HepG2 (cell line): Measurements from ENCODE around the gene SLC26A2. TPM values are rescaled to one million over a fixed set of nuclear protein-coding genes. Genes with fewer than 3 reads are reported as not detected.

ENCODE experiments used
- ATAC-seq: fragments of 200-7000 bp; cut with Tn5 transposase; 3 replicates; pipeline ENCODE4 v1.9.1; 2020; ENCODE audit warnings: mild to moderate bottlenecking, moderate library complexity
- BruUV-seq: library from RNA; stranded (reverse); fragments of 400-500 nt; replicated peaks from 2 replicates; lab custom pipeline; 2021; lab: Mats Ljungman, UMichigan
- CTCF ChIA-PET: fragments of 300-600 bp; formaldehyde crosslinking; extraction: SDS; loops from one replicate; lab custom pipeline; 2021; ENCODE audit warnings: low total read pairs, inconsistent platforms, low intra/inter-chr PET ratio; lab: Yijun Ruan, JAX
- POLR2A ChIA-PET: fragments of 350-600 bp; sonication (Branson Sonifier 250); formaldehyde crosslinking; loops from one replicate; lab custom pipeline; 2020; ENCODE audit warnings: antibody characterized with exemption, inconsistent platforms; lab: Yijun Ruan, JAX
- DNase-seq: peaks from one replicate; pipeline ENCODE4 v3.0.0-alpha.2; 2015; ENCODE audit warnings: low spot score
- FAIRE-seq: peaks from 3 replicates; lab custom pipeline; 2011; peaks lifted over from hg19 to GRCh38; lab: Jason Lieb, UNC
- H2AFZ ChIP-seq: one replicate; pipeline ENCODE4 v1.6.1; 2011; ENCODE audit warnings: low read length, inconsistent platforms
- H3K27ac ChIP-seq: fragments of 300-600 bp; 3 replicates; pipeline ENCODE4 v1.8.0; 2011; ENCODE audit warnings: mixed run types, mild to moderate bottlenecking, mixed read lengths, low read length, inconsistent platforms; ENCODE audit not compliant: insufficient read depth; ENCODE audit errors: extremely low read length
- H3K27me3 ChIP-seq, 2 experiments: fragments of 200-600 bp in 1 of 2; 2 replicates in 1 of 2; 3 replicates in 1 of 2; pipeline versions ENCODE4 v1.6.0 to v1.8.0; 2011; ENCODE audit warnings: low read length in 2 of 2, mild to moderate bottlenecking in 2 of 2, moderate library complexity in 2 of 2, inconsistent platforms in 1 of 2; ENCODE audit not compliant: insufficient read depth in 2 of 2, control insufficient read depth in 1 of 2
- H3K36me3 ChIP-seq, 2 experiments: fragments of 200-600 bp in 1 of 2; replicated peaks in 1 of 2; 2 replicates in 1 of 2; 3 replicates in 1 of 2; pipeline versions ENCODE4 v1.5.1 to v1.8.0; 2011; ENCODE audit warnings: low read length in 2 of 2, inconsistent platforms in 1 of 2; ENCODE audit not compliant: insufficient read depth in 2 of 2, control insufficient read depth in 1 of 2
- H3K4me1 ChIP-seq: 2 replicates; pipeline ENCODE4 v1.5.1; 2012; ENCODE audit warnings: low read length, inconsistent platforms; ENCODE audit not compliant: insufficient read depth
- H3K4me2 ChIP-seq: 2 replicates; pipeline ENCODE4 v1.6.0; 2011; ENCODE audit warnings: low read depth, low read length, inconsistent platforms
- H3K4me3 ChIP-seq, 3 experiments: fragments of 200-600 bp in 1 of 3; sonication (generic), shearing (Covaris generic) in 1 of 3; replicated peaks in 1 of 3; 2 replicates each; pipeline ENCODE4 v1.5.1; 2011 to 2016; ENCODE audit warnings: low read length in 3 of 3, inconsistent platforms in 2 of 3, low read depth in 2 of 3, mild to moderate bottlenecking in 2 of 3, control low read depth in 1 of 3, mixed read lengths in 1 of 3; ENCODE audit not compliant: insufficient read depth in 1 of 3
- H3K79me2 ChIP-seq: one replicate; pipeline ENCODE4 v1.6.1; 2011; ENCODE audit warnings: low read length, inconsistent platforms; ENCODE audit not compliant: insufficient read depth
- H3K9ac ChIP-seq: 2 replicates; pipeline ENCODE4 v1.6.0; 2011; ENCODE audit warnings: mild to moderate bottlenecking, low read depth, low read length, inconsistent platforms; ENCODE audit not compliant: insufficient read depth
- H3K9me3 ChIP-seq: 2 replicates; pipeline ENCODE4 v1.5.1; 2012; ENCODE audit warnings: mild to moderate bottlenecking, low read length
- H4K20me1 ChIP-seq: 2 replicates; pipeline ENCODE4 v1.6.0; 2011; ENCODE audit warnings: inconsistent platforms, mild to moderate bottlenecking, low read length, moderate library complexity; ENCODE audit not compliant: insufficient read depth
- MIER3 ChIP-seq: IDR thresholded peaks from 2 replicates; pipeline ENCODE4 v1.6.1; 2016; ENCODE audit warnings: missing compliant biosample characterization, borderline replicate concordance
- MIXL1 ChIP-seq: IDR thresholded peaks from 2 replicates; pipeline ENCODE4 v1.6.1; 2016
- MTA3 ChIP-seq: sonication (generic); formaldehyde crosslinking; IDR thresholded peaks from 2 replicates; pipeline ENCODE4 v1.4.0; 2020; ENCODE audit warnings: missing genetic modification reagents
- MXI1 ChIP-seq: IDR thresholded peaks from 3 replicates; pipeline ENCODE4 v1.6.1; 2012; ENCODE audit warnings: low read depth, low read length, inconsistent platforms, borderline replicate concordance
- RBM39 ChIP-seq: fragments of 200-400 bp; formaldehyde crosslinking; IDR thresholded peaks from one replicate; pipeline ENCODE4 v1.6.1; 2018; ENCODE audit warnings: antibody characterized with exemption, mild to moderate bottlenecking, low read depth, low read length; ENCODE audit not compliant: poor library complexity, severe bottlenecking
- ZFP37 ChIP-seq: sonication (generic); formaldehyde crosslinking; IDR thresholded peaks from 2 replicates; pipeline ENCODE4 v1.4.0; 2020; ENCODE audit warnings: missing genetic modification reagents, borderline replicate concordance
- ZFX ChIP-seq: sonication (generic); formaldehyde crosslinking; IDR thresholded peaks from 2 replicates; pipeline ENCODE4 v1.4.0; 2020; ENCODE audit warnings: mild to moderate bottlenecking, low read depth, missing genetic modification reagents, moderate library complexity
- ZNF543 ChIP-seq: sonication (generic); formaldehyde crosslinking; IDR thresholded peaks from 2 replicates; pipeline ENCODE4 v1.4.0; 2020; ENCODE audit warnings: mild to moderate bottlenecking, missing genetic modification reagents
- ZNF709 ChIP-seq: sonication (generic); formaldehyde crosslinking; IDR thresholded peaks from 2 replicates; pipeline ENCODE4 v1.5.0; 2020; ENCODE audit warnings: mild to moderate bottlenecking, missing genetic modification reagents
- ZNF781 ChIP-seq: sonication (generic); formaldehyde crosslinking; IDR thresholded peaks from 2 replicates; pipeline ENCODE4 v1.5.1; 2020; ENCODE audit warnings: borderline replicate concordance, mild to moderate bottlenecking, missing genetic modification reagents; ENCODE audit errors: not compliant biosample characterization
- ZSCAN22 ChIP-seq: sonication (generic); formaldehyde crosslinking; IDR thresholded peaks from 2 replicates; pipeline ENCODE4 v1.4.0; 2020; ENCODE audit warnings: mild to moderate bottlenecking, missing genetic modification reagents
- WGBS: methylation state at CpG from one replicate; pipeline ENCODE4 v1.1.6; 2017; ENCODE audit warnings: low lambda C conversion rate; 5-methylcytosine and 5-hydroxymethylcytosine counted together
- in situ Hi-C: cut with HindIII; loops from 2 replicates; pipeline ENCODE4 v1.10.0; 2017; ENCODE audit warnings: low pct_unique_long_range_greater_than_20kb; ENCODE audit not compliant: extremely low pct_ligation_motif_present
- intact Hi-C: fragments of 100-400 bp; cut with micrococcal nuclease; formaldehyde crosslinking; loops from one replicate; pipeline ENCODE4 v1.10.0; 2022; ENCODE audit not compliant: unreplicated experiment
- polyA plus RNA-seq, 8 experiments: library from polyadenylated mRNA; depleted of rRNA in 3 of 8; stranded (reverse) in 7 of 8; unstranded in 1 of 8; fragments of >200 nt; fragmentation: Illumina TruSeq in 4 of 8; extraction: Trizol in 4 of 8; gene quantifications; 2 replicates each; pipeline versions ENCODE4 v1.2.1 to v1.2.3, GENCODE V29; 2011 to 2016; ENCODE audit warnings: low read depth in 4 of 8, missing spikeins in 1 of 8, mixed read lengths in 1 of 8; ENCODE audit not compliant: insufficient read depth in 1 of 8
- total RNA-seq, 5 experiments: library from RNA; depleted of rRNA; stranded (reverse); fragments of >200 nt; fragmentation: Illumina TruSeq; extraction: Trizol; gene quantifications; 2 replicates each; pipeline ENCODE4 v1.2.3, GENCODE V29; 2016; ENCODE audit warnings: low read depth in 1 of 5
- TF ChIP-seq, protein P1 (sequence below): fragments of 450-650 bp; IDR thresholded peaks from 2 replicates; pipeline ENCODE4 v1.6.1; 2017
- TF ChIP-seq, protein P2 (sequence below): sonication (generic); formaldehyde crosslinking; IDR thresholded peaks from 2 replicates; pipeline ENCODE4 v1.4.0; 2020; ENCODE audit warnings: missing genetic modification reagents
- TF ChIP-seq, protein P3 (sequence below): sonication (generic); formaldehyde crosslinking; IDR thresholded peaks from 2 replicates; pipeline ENCODE4 v1.5.1; 2020; ENCODE audit warnings: missing genetic modification reagents, mild to moderate bottlenecking, borderline replicate concordance
- TF ChIP-seq, protein P4 (sequence below): sonication (generic); formaldehyde crosslinking; IDR thresholded peaks from 2 replicates; pipeline ENCODE4 v1.5.1; 2020; ENCODE audit warnings: missing genetic modification reagents, mild to moderate bottlenecking, borderline replicate concordance
- TF ChIP-seq, protein P5 (sequence below): sonication (generic); formaldehyde crosslinking; IDR thresholded peaks from 2 replicates; pipeline ENCODE4 v1.4.0; 2020; ENCODE audit warnings: missing genetic modification reagents
- TF ChIP-seq, protein P6 (sequence below): sonication (generic); formaldehyde crosslinking; IDR thresholded peaks from 2 replicates; pipeline ENCODE4 v1.8.1; 2023; ENCODE audit warnings: mild to moderate bottlenecking, moderate library complexity, missing genetic modification reagents

Gene SLC26A2
- total and polyA plus RNA-seq, 2 of the 13 experiments (the other 11 are each of a cell fraction or from before 2014, with no cell fraction given), result 2.2 to 7.9 TPM

DNA sequence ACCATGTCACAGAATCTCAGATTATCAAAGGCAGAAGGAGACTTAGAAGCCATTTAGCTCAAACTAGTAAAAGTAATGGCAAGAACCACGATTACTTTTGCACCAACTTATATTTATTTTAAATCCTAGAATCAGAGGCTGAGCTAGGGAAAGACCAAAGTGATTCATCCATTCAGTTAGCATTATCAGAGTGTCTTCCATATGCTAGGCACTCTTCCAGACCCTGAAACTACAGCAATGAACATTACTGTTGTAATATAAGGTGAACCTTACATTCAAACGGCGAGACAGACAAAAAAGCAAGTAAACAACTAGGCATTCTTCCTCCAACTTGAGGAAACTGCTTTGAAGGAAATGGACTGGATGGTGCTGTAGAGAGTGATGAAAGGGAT, 23.9 kb upstream of the SLC26A2 start (continued):
- no peak for TF ChIP-seq ZNF781
- TF ChIP-seq, protein P1, sequence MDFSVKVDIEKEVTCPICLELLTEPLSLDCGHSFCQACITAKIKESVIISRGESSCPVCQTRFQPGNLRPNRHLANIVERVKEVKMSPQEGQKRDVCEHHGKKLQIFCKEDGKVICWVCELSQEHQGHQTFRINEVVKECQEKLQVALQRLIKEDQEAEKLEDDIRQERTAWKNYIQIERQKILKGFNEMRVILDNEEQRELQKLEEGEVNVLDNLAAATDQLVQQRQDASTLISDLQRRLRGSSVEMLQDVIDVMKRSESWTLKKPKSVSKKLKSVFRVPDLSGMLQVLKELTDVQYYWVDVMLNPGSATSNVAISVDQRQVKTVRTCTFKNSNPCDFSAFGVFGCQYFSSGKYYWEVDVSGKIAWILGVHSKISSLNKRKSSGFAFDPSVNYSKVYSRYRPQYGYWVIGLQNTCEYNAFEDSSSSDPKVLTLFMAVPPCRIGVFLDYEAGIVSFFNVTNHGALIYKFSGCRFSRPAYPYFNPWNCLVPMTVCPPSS, result no peak
- no peak for TF ChIP-seq RBM39
- TF ChIP-seq MTA3 (CRISPR knock-in tag), result no peak
- TF ChIP-seq ZSCAN22, result no peak
- no peak for TF ChIP-seq ZNF709 (CRISPR knock-in tag)
- TF ChIP-seq, protein P2, sequence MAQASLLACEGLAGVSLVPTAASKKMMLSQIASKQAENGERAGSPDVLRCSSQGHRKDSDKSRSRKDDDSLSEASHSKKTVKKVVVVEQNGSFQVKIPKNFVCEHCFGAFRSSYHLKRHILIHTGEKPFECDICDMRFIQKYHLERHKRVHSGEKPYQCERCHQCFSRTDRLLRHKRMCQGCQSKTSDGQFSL (CRISPR knock-in tag), result no peak
- no peak for TF ChIP-seq MXI1
- no peak for TF ChIP-seq ZNF543 (CRISPR knock-in tag)
- TF ChIP-seq MIXL1 (CRISPR knock-in tag), result no peak
- TF ChIP-seq, protein P3, sequence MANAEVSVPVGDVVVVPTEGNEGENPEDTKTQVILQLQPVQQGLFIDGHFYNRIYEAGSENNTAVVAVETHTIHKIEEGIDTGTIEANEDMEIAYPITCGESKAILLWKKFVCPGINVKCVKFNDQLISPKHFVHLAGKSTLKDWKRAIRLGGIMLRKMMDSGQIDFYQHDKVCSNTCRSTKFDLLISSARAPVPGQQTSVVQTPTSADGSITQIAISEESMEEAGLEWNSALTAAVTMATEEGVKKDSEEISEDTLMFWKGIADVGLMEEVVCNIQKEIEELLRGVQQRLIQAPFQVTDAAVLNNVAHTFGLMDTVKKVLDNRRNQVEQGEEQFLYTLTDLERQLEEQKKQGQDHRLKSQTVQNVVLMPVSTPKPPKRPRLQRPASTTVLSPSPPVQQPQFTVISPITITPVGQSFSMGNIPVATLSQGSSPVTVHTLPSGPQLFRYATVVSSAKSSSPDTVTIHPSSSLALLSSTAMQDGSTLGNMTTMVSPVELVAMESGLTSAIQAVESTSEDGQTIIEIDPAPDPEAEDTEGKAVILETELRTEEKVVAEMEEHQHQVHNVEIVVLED (CRISPR knock-in tag), result no peak

DNA sequence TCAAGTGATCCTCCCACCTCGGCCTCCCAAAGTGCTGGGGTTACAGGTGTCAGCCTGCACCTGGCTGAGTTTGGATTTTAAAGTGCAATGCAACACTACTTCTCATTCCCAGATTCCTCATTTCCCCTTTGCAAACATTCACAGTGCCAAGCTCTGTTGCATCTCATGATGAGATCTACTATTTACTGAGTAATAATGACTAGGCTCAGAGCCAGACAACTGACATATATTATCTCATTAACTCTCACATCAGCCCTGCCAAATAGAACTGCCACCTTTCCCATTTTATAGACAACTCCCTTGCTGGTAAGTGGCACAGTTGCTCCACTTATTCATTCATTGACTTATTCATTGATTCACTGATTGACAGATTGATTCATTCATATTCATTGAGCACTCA, 22.9 kb upstream of the SLC26A2 start:
- TF ChIP-seq, protein P4, sequence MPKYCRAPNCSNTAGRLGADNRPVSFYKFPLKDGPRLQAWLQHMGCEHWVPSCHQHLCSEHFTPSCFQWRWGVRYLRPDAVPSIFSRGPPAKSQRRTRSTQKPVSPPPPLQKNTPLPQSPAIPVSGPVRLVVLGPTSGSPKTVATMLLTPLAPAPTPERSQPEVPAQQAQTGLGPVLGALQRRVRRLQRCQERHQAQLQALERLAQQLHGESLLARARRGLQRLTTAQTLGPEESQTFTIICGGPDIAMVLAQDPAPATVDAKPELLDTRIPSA (CRISPR knock-in tag), result no peak
- TF ChIP-seq ZFP37 (no peak), MIER3 (CRISPR knock-in tag) (no peak), ZFX (no peak)
- TF ChIP-seq, protein P5, sequence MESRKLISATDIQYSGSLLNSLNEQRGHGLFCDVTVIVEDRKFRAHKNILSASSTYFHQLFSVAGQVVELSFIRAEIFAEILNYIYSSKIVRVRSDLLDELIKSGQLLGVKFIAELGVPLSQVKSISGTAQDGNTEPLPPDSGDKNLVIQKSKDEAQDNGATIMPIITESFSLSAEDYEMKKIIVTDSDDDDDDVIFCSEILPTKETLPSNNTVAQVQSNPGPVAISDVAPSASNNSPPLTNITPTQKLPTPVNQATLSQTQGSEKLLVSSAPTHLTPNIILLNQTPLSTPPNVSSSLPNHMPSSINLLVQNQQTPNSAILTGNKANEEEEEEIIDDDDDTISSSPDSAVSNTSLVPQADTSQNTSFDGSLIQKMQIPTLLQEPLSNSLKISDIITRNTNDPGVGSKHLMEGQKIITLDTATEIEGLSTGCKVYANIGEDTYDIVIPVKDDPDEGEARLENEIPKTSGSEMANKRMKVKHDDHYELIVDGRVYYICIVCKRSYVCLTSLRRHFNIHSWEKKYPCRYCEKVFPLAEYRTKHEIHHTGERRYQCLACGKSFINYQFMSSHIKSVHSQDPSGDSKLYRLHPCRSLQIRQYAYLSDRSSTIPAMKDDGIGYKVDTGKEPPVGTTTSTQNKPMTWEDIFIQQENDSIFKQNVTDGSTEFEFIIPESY (CRISPR knock-in tag), result no peak
- TF ChIP-seq, protein P6, sequence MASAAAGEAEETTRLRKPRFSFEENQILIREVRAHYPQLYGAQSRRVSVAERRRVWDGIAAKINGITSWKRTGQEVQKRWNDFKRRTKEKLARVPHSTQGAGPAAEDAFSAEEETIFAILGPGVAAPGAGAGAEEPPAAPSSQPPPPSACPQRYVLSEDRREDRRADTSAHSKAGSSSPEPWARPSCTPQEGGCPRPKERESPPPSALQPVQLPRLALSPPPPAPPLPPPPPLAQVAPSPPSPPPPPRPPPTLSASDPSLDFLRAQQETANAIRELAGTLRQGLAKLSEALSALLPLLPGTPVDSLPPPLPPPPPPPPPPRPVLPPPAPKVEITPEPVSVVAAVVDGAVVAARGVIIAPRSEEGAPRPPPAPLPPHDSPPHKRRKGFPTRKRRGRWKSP (CRISPR knock-in tag), result no peak
- Histone ChIP-seq H3K4me1 (peaks cover 75% of the 10 kb centered on the region), H3K4me2 (no peak overlapping the region), H2AFZ (no peak overlapping the region), H3K27me3 (peaks cover 1 to 5% of the 10 kb centered on the region in 2 experiments; a peak in 2 of 5 replicates), H3K27ac (no peak overlapping the region), H3K79me2 (no peaks in the 10 kb centered on the region), H4K20me1 (no peaks in the 10 kb centered on the region), H3K4me3 (no peak overlapping the region), H3K9me3 (no peaks in the 10 kb centered on the region), H3K9ac (no peak overlapping the region), H3K36me3 (no peaks in the 10 kb centered on the region)
- ChIA-PET POLR2A (no interaction called here), CTCF (no interaction called here)
- 0% methylated on average over 1 of the region's 1 CpG for WGBS
- ATAC-seq (no peak), DNase-seq (no peak), FAIRE-seq (no peak)
- in situ Hi-C loops, result loop anchor here (10.0 kb wide), 1 partner anchor 57 kb away; no protein-coding TSS in a partner anchor
- no TSS peak for BruUV-seq
- intact Hi-C loops, result no loop called here
